GM12892 (cell line): ENCODE measurements around the gene SYCN.

ENCODE experiments used
- POLR2A ChIP-seq: IDR thresholded peaks from 2 replicates; pipeline ENCODE4 v1.6.1; 2011; ENCODE audit warnings: low read depth, low read length, control low read depth
- POLR2AphosphoS5 ChIP-seq: IDR thresholded peaks from 2 replicates; pipeline ENCODE4 v1.6.1; 2011; ENCODE audit warnings: low read depth, low read length, control low read depth

DNA sequence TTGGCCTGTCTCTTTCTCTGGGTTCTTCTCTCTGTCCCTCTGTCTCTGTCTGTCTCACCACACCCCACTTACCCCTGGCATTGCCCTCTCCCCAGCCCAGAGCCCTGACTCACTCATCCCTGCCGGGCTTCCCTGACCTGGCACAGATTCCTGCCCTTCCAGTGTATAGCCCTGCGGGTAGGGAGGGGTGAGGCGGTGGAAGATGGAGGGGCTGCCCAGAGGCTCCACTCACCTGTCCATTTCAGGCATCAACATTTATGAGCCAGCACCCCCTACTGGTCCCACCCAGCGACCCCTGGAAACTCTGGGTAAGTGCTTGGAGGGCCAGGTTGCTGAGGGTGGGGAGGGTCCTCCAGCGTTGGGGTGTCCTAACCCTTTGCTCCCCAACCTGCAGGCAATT lies 6.3 kb downstream of the SYCN start:
- no peak for TF ChIP-seq POLR2A
- TF ChIP-seq POLR2AphosphoS5: no peak
